Measurements from ENCODE around the gene SLC51B. TPM values are rescaled to one million over a fixed set of nuclear protein-coding genes. Genes with fewer than 3 reads are reported as not detected.
"Not testable (repeated sequence)": the region's sequence is repeated elsewhere in the genome, so short reads cannot be mapped to it uniquely, and the experiment has no call there.

Gene SLC51B
- total RNA-seq, 2 donors from 2014 or later, result not detected

DNA sequence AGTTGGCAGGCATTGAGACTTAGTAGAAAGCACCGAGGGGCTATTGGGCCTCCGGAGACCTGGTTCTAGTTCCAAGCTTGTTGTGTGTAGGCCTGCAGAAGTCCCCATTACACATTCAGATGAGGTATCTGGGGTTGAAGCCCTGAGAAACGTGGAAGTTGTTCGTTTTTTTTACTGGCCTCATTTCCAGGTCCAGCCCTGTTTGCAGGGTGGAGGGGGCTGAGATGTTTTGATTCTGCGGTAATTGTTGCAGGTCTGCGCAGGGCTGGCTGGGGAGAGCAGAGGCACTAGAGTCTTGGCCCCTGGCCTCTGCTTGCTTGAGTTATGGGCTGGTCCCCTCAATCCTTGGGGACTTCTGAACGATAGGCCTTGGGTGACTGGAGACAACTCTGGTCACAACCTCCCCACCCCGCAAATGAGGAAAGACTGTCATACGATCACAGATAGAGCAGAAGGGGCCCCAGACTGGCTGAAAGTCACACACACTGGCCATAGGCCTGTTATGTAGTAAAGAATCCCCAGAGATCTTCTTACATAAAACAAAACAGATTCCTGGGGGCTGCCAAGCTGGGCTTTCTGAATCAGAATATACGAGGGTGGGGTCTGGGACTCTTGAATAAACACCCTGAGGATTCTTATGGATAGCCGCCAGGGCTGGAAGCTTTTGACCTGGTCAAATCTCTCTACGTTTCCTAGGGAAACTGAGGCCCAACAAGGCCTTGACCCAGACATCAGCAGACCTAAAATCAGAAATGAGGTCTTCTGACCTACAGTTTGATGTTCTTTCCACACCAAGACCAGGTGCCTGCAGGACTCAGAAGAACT is 47.0 kb downstream of the SLC51B start:
- Mint-ChIP-seq H3K4me3 (no peak overlapping the region), H3K9me3 (no peaks in the 10 kb centered on the region), H3K36me3 (ENCODE audit: low read depth) (no peaks in the 10 kb centered on the region), H3K27me3 (ENCODE audit: insufficient read depth) (no peaks in the 10 kb centered on the region), H3K4me1 (peaks cover 24% of the 10 kb centered on the region), H3K27ac (no peak overlapping the region)
- no peaks in the 10 kb centered on the region for H3K9me3 ChIP-seq (ENCODE audit: control insufficient read depth, low read length)
- no peak overlapping the region for H3K27ac ChIP-seq (ENCODE audit: low read depth, low read length)
- H3K9ac ChIP-seq (ENCODE audit: extremely low read depth, low read length, poor library complexity, severe bottlenecking), result no peak overlapping the region
- H3K36me3 ChIP-seq (ENCODE audit: control insufficient read depth, insufficient read depth, low read length), result no peaks in the 10 kb centered on the region
- no peak for TF ChIP-seq CTCF (conservative IDR thresholded peaks at IDR 0.05)
- H3K4me3 ChIP-seq (ENCODE audit: low read length), result no peak overlapping the region
- DNase-seq, result peak; percentile 31
- H3K27me3 ChIP-seq (ENCODE audit: control insufficient read depth, insufficient read depth, low read length, poor library complexity, severe bottlenecking), result no peaks in the 10 kb centered on the region
- WGBS, 2 experiments (ENCODE audit: insufficient coverage in 1 of 2, insufficient read length in 1 of 2), result 86 to 91% methylated on average over 10 to 12 of the region's 12 CpGs
- peaks cover 18% of the 10 kb centered on the region for H3K4me1 ChIP-seq (ENCODE audit: control insufficient read depth, insufficient read depth, low read length)

DNA sequence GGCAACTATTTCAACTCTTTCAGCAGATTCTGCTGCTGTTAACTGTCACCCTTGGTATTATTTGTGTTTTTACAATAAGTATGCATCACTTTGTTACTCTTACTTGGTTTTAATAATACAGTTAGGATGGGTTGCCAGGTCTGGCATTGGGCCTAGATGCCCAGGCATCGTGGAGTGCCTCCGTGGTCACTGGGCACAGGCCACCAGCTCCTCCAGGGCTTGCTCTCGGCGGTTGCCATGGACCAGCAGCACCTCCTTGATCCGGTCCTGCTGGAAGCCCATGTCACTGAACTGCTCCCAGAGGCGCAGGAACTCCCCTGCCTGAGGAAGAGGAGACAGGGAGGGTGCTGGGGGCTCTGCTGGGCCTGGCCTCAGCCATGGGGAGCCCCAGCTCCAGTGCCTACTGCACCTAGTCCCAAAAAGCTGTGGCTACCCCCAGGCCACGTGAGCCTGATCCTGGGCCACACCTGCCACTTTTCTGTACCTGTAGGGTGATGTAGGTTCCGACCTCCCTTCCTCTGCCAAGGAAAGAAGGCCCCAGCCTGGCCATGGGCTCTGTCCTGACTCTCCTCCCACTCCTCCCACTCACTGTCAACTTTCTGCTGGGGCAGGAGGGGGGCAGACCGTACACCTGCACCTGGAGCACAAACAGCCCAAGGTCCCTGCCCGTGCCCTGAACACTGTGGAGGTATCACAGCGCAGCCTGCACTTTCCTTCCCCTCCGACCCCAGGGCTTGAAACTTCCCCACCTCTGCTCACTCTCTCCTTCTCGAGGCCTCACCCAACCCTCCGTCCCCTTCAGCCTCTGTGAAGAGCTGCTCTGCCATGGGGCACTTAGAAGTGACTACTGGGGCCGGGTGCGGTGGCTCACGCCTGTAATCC is 48.0 kb downstream of the SLC51B start:
- Histone ChIP-seq H3K4me1 (ENCODE audit: control insufficient read depth, insufficient read depth, low read length) (peaks cover 9% of the 10 kb centered on the region), H3K4me3 (ENCODE audit: low read length) (no peak overlapping the region), H3K36me3 (ENCODE audit: control insufficient read depth, insufficient read depth, low read length) (peaks cover 1% of the 10 kb centered on the region), H3K9ac (ENCODE audit: extremely low read depth, low read length, poor library complexity, severe bottlenecking) (no peak overlapping the region), H3K27me3 (ENCODE audit: control insufficient read depth, insufficient read depth, low read length, poor library complexity, severe bottlenecking) (no peaks in the 10 kb centered on the region), H3K9me3 (ENCODE audit: control insufficient read depth, low read length) (no peaks in the 10 kb centered on the region), H3K27ac (ENCODE audit: low read depth, low read length) (no peak overlapping the region)
- no peak overlapping the region for H3K27ac Mint-ChIP-seq
- no peak for TF ChIP-seq CTCF (conservative IDR thresholded peaks at IDR 0.05)
- peaks cover 4% of the 10 kb centered on the region for H3K36me3 Mint-ChIP-seq (ENCODE audit: low read depth)
- no peaks in the 10 kb centered on the region for H3K27me3 Mint-ChIP-seq (ENCODE audit: insufficient read depth)
- no peak overlapping the region for H3K4me3 Mint-ChIP-seq
- 93 to 97% methylated on average over 15 to 17 of the region's 17 CpGs for WGBS, 2 experiments (ENCODE audit: insufficient coverage in 1 of 2, insufficient read length in 1 of 2)
- DNase-seq, result peak; percentile 27
- peaks cover 15% of the 10 kb centered on the region for H3K4me1 Mint-ChIP-seq
- no peaks in the 10 kb centered on the region for H3K9me3 Mint-ChIP-seq

GRCh38 chr15:65093793-65094170 is 48.6 kb downstream of the SLC51B start:
- not testable (repeated sequence) for H3K4me3 Mint-ChIP-seq; H3K27ac Mint-ChIP-seq; H3K27me3 ChIP-seq (ENCODE audit: control insufficient read depth, insufficient read depth, low read length, poor library complexity, severe bottlenecking); DNase-seq; H3K27ac ChIP-seq (ENCODE audit: low read depth, low read length); H3K9ac ChIP-seq (ENCODE audit: extremely low read depth, low read length, poor library complexity, severe bottlenecking); H3K4me1 ChIP-seq (ENCODE audit: control insufficient read depth, insufficient read depth, low read length); H3K36me3 ChIP-seq (ENCODE audit: control insufficient read depth, insufficient read depth, low read length); H3K4me3 ChIP-seq (ENCODE audit: low read length); H3K9me3 ChIP-seq (ENCODE audit: control insufficient read depth, low read length); H3K4me1 Mint-ChIP-seq; H3K27me3 Mint-ChIP-seq (ENCODE audit: insufficient read depth); H3K9me3 Mint-ChIP-seq
- H3K36me3 Mint-ChIP-seq (ENCODE audit: low read depth), result peaks cover 11% of the 10 kb centered on the region
- 92 to 94% methylated on average over 13 of the region's 13 CpGs for WGBS, 2 experiments (ENCODE audit: insufficient coverage in 1 of 2, insufficient read length in 1 of 2)
